ENCODE data around the gene AMDHD1. TPM values are rescaled to one million over a fixed set of nuclear protein-coding genes. Genes with fewer than 3 reads are reported as not detected.

AMDHD1 gene
- total and polyA plus RNA-seq, 2 of the 8 experiments (the other 6 are each of a cell fraction or from before 2014, with no cell fraction given): 0.14 TPM; not detected in 1

DNA sequence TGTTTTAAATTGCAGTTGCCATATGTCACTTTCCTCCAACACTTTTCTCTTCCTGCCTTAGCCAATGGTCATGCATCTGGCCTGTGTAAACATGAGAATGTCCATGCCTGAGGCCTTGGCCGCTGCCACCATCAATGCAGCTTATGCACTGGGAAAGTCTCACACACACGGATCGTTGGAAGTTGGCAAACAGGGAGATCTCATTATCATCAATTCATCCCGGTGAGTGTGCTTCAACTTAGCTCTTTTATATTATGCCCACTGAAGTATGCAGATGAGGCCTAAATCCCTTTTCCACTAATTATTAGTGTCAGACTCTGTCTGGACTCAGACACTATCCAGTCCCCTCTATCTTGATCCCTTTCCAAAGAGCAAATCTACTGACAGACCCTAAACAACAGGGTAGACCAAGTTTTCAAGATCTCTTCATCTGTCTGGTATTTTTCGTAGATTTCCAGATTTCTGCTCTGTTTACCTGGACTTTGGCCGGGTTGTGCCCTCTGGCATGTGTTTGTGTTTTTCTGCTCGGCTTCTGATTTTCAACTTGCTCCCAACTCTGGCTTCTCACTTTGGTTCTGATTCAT lies 23.2 kb downstream of the AMDHD1 start:
- Histone ChIP-seq H3K18ac (ENCODE audit: extremely low read depth, low read length) (no peak overlapping the region), H2BK120ac (replicated peaks; ENCODE audit: low read depth, low read length) (no peak overlapping the region), H3K23ac (ENCODE audit: insufficient read length) (no peak overlapping the region), H4K20me1 (replicated peaks in 1 of 2; ENCODE audit: control insufficient read depth in 1 of 2, insufficient read depth in 2 of 2, low read length in 2 of 2) (no peaks in the 10 kb centered on the region), H3K4me3 (ENCODE audit: extremely low read depth in 1 of 4, insufficient read depth in 2 of 4, low read depth in 3 of 4, low read length in 4 of 4) (no peak overlapping the region), H3K14ac (ENCODE audit: insufficient read length) (no peak overlapping the region), H3K4me1 (replicated peaks in 1 of 4; ENCODE audit: control insufficient read depth in 3 of 4, insufficient read depth in 4 of 4, low read length in 3 of 4) (peaks cover 0 to 8% (median 4%) of the 10 kb centered on the region in 4 experiments; a peak in 5 of 7 replicates), H2BK20ac (ENCODE audit: low read length) (no peak overlapping the region), H2BK15ac (ENCODE audit: low read length) (no peak overlapping the region), H4K91ac (replicated peaks; ENCODE audit: insufficient read length, low read length) (no peak overlapping the region), H3K56ac (replicated peaks; ENCODE audit: insufficient read length, low read depth, low read length) (no peak overlapping the region), H3K23me2 (ENCODE audit: low read depth, low read length) (no peaks in the 10 kb centered on the region), H3K4me2 (ENCODE audit: insufficient read depth in 1 of 2, low read depth in 2 of 2, low read length in 2 of 2) (no peak overlapping the region), H3K9ac (replicated peaks in 1 of 4; ENCODE audit: extremely low read depth in 1 of 4, low read depth in 3 of 4, low read length in 3 of 4) (no peak overlapping the region), H3K27ac (ENCODE audit: low read depth, low read length) (no peak overlapping the region), H3K79me2 (ENCODE audit: control insufficient read depth in 1 of 2, insufficient read depth in 2 of 2, low read length in 2 of 2) (no peaks in the 10 kb centered on the region), H2BK5ac (ENCODE audit: low read depth, low read length) (no peak overlapping the region), H4K8ac (ENCODE audit: extremely low read depth, insufficient read depth, low read length) (no peak overlapping the region), H3K79me1 (ENCODE audit: low read depth, low read length) (no peaks in the 10 kb centered on the region), H2AK5ac (ENCODE audit: low read depth, low read length) (no peak overlapping the region), H2BK12ac (ENCODE audit: low read depth, low read length) (no peak overlapping the region), H3K36me3 (ENCODE audit: control insufficient read depth in 2 of 4, insufficient read depth in 4 of 4, low read length in 3 of 4) (no peaks in the 10 kb centered on the region), H3K9me3 (ENCODE audit: insufficient read depth in 2 of 2, low read depth in 1 of 2, low read length in 1 of 2) (no peaks in the 10 kb centered on the region; a peak in 1 of 4 replicates), H2AFZ (ENCODE audit: low read length) (no peak overlapping the region), H3K4ac (replicated peaks; ENCODE audit: insufficient read length, low read depth, low read length) (no peak overlapping the region), H4K5ac (ENCODE audit: insufficient read length, low read depth, low read length) (no peak overlapping the region), H3K27me3 (replicated peaks in 1 of 4; ENCODE audit: control insufficient read depth in 3 of 4, extremely low read depth in 1 of 4, insufficient read depth in 3 of 4, low read length in 3 of 4) (no peaks in the 10 kb centered on the region)
- CTCF ChIA-PET (ENCODE audit: partially characterized antibody): interaction anchor here (0.7 to 17.8 kb wide), 6 partner anchors 11 to 342 kb away, joined by 3 to 149 read pairs (median 8); partner anchors contain the start of gene HAL
- FAIRE-seq: peak; percentile 28
- no peak for DNase-seq (ENCODE audit: low read depth in 1 of 2, low spot score in 2 of 2)
- POLR2A ChIA-PET (ENCODE audit: partially characterized antibody): interaction anchor here (0.9 kb wide), 2 partner anchors 24 to 81 kb away, joined by 3 read pairs; partner anchors contain the start of genes AMDHD1 and CCDC38
- WGBS, 2 experiments (ENCODE audit: extremely low coverage in 1 of 2, insufficient coverage in 1 of 2, insufficient read length in 1 of 2, insufficient replicate concordance in 2 of 2, low coverage in 1 of 2, low lambda C conversion rate in 2 of 2, missing lambda C conversion rate in 1 of 2): 87% methylated on average over 7 of the region's 7 CpGs; no CpG with 5 or more reads in 1 of the 2 experiments
- TF ChIP-seq CEBPB (IDR thresholded peaks at IDR 0.05; ENCODE audit: low read depth, low read length) (no peak), SAP30 (IDR thresholded peaks at IDR 0.05; ENCODE audit: insufficient read depth, insufficient replicate concordance, low read length) (no peak)
